PC-9 (cell line): ENCODE data around the gene BMPR2. TPM values are rescaled to one million over a fixed set of nuclear protein-coding genes. Genes with fewer than 3 reads are reported as not detected.

Experiments used
- BruUV-seq: library from RNA; stranded (reverse); fragments of 400-500 nt; replicated peaks from 2 replicates; lab custom pipeline; 2021; lab: Mats Ljungman, UMichigan
- CTCF ChIA-PET: fragments of 300-600 bp; sonication (Branson Sonifier 250); formaldehyde crosslinking; loops from one replicate; lab custom pipeline; 2022; ENCODE audit warnings: antibody characterized with exemption; lab: Charles Lee
- POLR2A ChIA-PET: fragments of 300-600 bp; sonication (Branson Sonifier 250); formaldehyde crosslinking; loops from one replicate; lab custom pipeline; 2022; ENCODE audit warnings: antibody characterized with exemption; ENCODE audit not compliant: unreplicated experiment; lab: Charles Lee
- DNase-seq, 2 experiments: peaks; one replicate each; pipeline versions ENCODE4 v3.0.0 to v3.0.0-alpha.2; 2015 to 2022; ENCODE audit warnings: mixed read lengths in 1 of 2
- H2AFZ ChIP-seq: fragments of 200-600 bp; sonication (generic); 2 replicates; pipeline ENCODE4 v1.8.1; 2017; ENCODE audit warnings: antibody characterized with exemption
- H3F3A ChIP-seq: fragments of 200-600 bp; sonication (generic); 2 replicates; pipeline ENCODE4 v1.8.1; 2017; ENCODE audit warnings: antibody characterized with exemption, mild to moderate bottlenecking, low read depth; ENCODE audit not compliant: insufficient read depth
- H3K27ac ChIP-seq: fragments of 200-600 bp; sonication (generic); 2 replicates; pipeline ENCODE4 v1.6.1; 2016; ENCODE audit warnings: mixed run types
- H3K27me3 ChIP-seq: fragments of 200-600 bp; sonication (generic); 2 replicates; pipeline ENCODE4 v1.6.1; 2016; ENCODE audit warnings: low read depth, mixed run types; ENCODE audit not compliant: insufficient read depth
- H3K36me3 ChIP-seq: fragments of 200-600 bp; sonication (generic); 2 replicates; pipeline ENCODE4 v1.6.1; 2016; ENCODE audit warnings: low read depth, mixed run types
- H3K4me1 ChIP-seq: fragments of 200-600 bp; sonication (generic); replicated peaks from 2 replicates; pipeline ENCODE4 v1.6.1; 2016; ENCODE audit warnings: mixed run types; ENCODE audit not compliant: insufficient read depth
- H3K4me2 ChIP-seq: fragments of 200-600 bp; sonication (generic); 2 replicates; pipeline ENCODE4 v1.6.1; 2017; ENCODE audit warnings: mixed run types
- H3K4me3 ChIP-seq: fragments of 200-600 bp; sonication (generic); 2 replicates; pipeline ENCODE4 v1.6.1; 2016; ENCODE audit warnings: mixed run types
- H3K79me2 ChIP-seq: fragments of 200-600 bp; sonication (generic); 2 replicates; pipeline ENCODE4 v1.6.1; 2017; ENCODE audit warnings: low read depth, mixed run types
- H3K9me2 ChIP-seq: fragments of 200-600 bp; sonication (generic); 2 replicates; pipeline ENCODE4 v1.8.1; 2017; ENCODE audit warnings: mild to moderate bottlenecking; ENCODE audit not compliant: insufficient read depth
- H3K9me3 ChIP-seq: fragments of 200-600 bp; sonication (generic); 2 replicates; pipeline ENCODE4 v1.8.1; 2016; ENCODE audit warnings: low read depth; ENCODE audit not compliant: insufficient read depth
- H4K20me1 ChIP-seq: fragments of 200-600 bp; sonication (generic); 2 replicates; pipeline ENCODE4 v1.8.1; 2017; ENCODE audit not compliant: insufficient read depth
- EZH2 ChIP-seq: fragments of 200-600 bp; sonication (generic); IDR thresholded peaks from 2 replicates; pipeline ENCODE4 v1.8.0; 2017; ENCODE audit warnings: antibody characterized with exemption, low read depth
- intact Hi-C: fragments of 100-400 bp; cut with micrococcal nuclease; formaldehyde crosslinking; loops from one replicate; pipeline ENCODE4 v1.10.0; 2022; ENCODE audit not compliant: unreplicated experiment
- total RNA-seq: library from RNA; stranded (reverse); gene quantifications from 2 replicates; pipeline ENCODE4 v1.2.3, GENCODE V29; 2021
- TF ChIP-seq, protein P1 (sequence below): fragments of 200-600 bp; sonication (generic); conservative IDR thresholded peaks from 2 replicates; pipeline ENCODE4 v1.6.1; 2017; ENCODE audit warnings: mixed run types, antibody characterized with exemption, mild to moderate bottlenecking, moderate library complexity

Gene BMPR2
- total RNA-seq, 1 experiment from 2014 or later: 23.2 TPM

DNA sequence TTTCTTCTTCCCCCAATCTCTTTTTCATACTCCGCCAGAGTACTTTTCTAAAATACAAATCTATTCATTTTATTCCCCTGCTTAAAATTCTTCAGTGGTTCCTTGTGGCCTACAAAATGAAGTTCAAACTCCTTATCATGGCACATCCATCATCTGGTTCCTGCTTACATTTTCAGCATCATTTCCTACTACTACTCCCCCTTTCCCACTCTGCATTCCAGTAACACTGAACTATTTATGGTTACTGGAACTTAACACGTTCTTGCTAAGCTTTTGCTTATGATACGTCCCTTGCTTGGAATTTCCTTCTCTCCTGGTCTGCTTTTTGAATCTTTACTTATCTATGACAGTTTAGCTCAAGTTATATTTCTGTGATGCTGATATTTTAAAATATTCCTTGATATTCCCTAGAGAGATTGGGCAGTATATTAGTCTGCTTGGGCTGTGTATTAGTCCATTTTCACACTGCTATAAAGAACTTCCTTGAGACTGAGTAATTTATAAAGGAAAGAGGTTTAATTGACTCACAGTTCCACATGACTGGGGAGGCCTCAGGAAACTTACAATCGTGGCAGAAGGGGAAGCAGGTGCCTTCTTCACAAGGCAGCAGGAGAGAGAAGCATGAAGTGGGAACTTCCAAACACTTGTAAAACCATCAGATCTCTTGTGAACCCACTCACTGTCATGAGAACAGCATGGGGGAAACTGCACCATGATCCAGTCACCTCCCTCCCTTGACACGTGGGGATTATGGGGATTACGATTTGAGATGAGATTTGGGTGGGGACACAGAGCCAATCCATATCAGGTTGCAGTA is 53.2 kb downstream of the BMPR2 start:
- no peak overlapping the region for H3K27ac ChIP-seq
- CTCF ChIA-PET: no interaction called here
- H3K27me3 ChIP-seq: no peaks in the 10 kb centered on the region
- H4K20me1 ChIP-seq: no peaks in the 10 kb centered on the region; the same call in 1 of the 2 replicates
- BruUV-seq: no TSS peak
- intact Hi-C loops: no loop called here
- H3F3A ChIP-seq: no peaks in the 10 kb centered on the region
- no peaks in the 10 kb centered on the region for H3K9me2 ChIP-seq
- H3K4me3 ChIP-seq: no peak overlapping the region
- no peak for DNase-seq
- no peaks in the 10 kb centered on the region for H3K79me2 ChIP-seq
- no peaks in the 10 kb centered on the region for H3K4me1 ChIP-seq
- no peak for TF ChIP-seq EZH2
- TF ChIP-seq, protein P1, sequence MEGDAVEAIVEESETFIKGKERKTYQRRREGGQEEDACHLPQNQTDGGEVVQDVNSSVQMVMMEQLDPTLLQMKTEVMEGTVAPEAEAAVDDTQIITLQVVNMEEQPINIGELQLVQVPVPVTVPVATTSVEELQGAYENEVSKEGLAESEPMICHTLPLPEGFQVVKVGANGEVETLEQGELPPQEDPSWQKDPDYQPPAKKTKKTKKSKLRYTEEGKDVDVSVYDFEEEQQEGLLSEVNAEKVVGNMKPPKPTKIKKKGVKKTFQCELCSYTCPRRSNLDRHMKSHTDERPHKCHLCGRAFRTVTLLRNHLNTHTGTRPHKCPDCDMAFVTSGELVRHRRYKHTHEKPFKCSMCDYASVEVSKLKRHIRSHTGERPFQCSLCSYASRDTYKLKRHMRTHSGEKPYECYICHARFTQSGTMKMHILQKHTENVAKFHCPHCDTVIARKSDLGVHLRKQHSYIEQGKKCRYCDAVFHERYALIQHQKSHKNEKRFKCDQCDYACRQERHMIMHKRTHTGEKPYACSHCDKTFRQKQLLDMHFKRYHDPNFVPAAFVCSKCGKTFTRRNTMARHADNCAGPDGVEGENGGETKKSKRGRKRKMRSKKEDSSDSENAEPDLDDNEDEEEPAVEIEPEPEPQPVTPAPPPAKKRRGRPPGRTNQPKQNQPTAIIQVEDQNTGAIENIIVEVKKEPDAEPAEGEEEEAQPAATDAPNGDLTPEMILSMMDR: no peak
- H3K9me3 ChIP-seq: no peaks in the 10 kb centered on the region
- POLR2A ChIA-PET: no interaction called here
- no peaks in the 10 kb centered on the region for H3K36me3 ChIP-seq
- no peak overlapping the region for H2AFZ ChIP-seq
- H3K4me2 ChIP-seq: no peak overlapping the region

DNA sequence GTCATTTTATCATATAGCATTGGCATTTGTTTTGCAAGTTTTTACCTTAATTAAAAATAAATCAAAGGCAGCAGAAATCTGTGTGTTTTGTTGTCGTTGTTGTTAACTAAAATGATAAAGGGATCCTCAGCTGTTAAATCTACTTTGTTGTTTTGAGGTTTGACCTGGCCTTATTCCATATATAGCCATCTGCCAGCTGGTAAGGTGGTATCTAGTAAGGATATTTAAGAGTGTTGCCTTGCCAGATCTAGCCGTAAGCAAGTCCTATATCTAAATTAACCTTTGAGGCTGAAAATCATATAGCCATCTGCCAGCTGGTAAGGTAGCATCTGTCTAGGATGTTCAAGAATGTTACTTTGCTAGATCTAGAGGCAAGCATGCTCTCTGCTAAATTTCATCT is 56.6 kb downstream of the BMPR2 start:
- DNase-seq: no peak
- no peak overlapping the region for H3K4me3 ChIP-seq
- no peaks in the 10 kb centered on the region for H3K36me3 ChIP-seq
- H3K79me2 ChIP-seq: no peaks in the 10 kb centered on the region
- H3K27me3 ChIP-seq: no peaks in the 10 kb centered on the region
- H3K4me2 ChIP-seq: no peak overlapping the region
- H4K20me1 ChIP-seq: 0 out of 2 replicates have a peak, but pooled peaks cover 4% of the 10 kb centered on the region
- H3K27ac ChIP-seq: no peak overlapping the region
- no peak for TF ChIP-seq EZH2
- TF ChIP-seq, protein P1: no peak
- H2AFZ ChIP-seq: no peak overlapping the region
- no peaks in the 10 kb centered on the region for H3F3A ChIP-seq
- H3K9me3 ChIP-seq: no peaks in the 10 kb centered on the region
- BruUV-seq: no TSS peak
- intact Hi-C loops: no loop called here
- CTCF ChIA-PET: no interaction called here
- POLR2A ChIA-PET: no interaction called here
- no peaks in the 10 kb centered on the region for H3K9me2 ChIP-seq
- no peaks in the 10 kb centered on the region for H3K4me1 ChIP-seq

DNA sequence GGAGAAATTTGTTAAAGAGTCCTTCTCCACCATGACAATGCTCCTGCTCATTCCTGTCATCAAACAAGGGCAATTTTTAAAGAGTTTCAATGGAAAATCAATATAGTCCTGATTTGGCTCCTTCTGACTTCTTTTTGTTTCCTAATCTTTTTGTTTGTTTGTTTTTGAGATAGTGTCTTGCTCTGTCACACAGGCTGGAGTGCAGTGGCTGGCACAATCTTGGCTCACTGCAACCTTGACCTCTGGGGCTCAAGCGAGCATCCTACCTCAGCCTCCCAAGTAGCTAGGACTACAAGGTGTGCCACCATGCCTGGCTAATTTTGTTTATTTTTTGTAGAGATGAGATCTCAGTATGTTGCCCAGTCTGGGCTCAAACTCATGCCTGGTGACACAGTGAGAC is 58.3 kb downstream of the BMPR2 start:
- no TSS peak for BruUV-seq
- CTCF ChIA-PET: no interaction called here

More for the DNA sequence above, 58.3 kb downstream of the BMPR2 start:
- Histone ChIP-seq H2AFZ (no peak overlapping the region), H3K4me1 (no peaks in the 10 kb centered on the region), H3K79me2 (no peaks in the 10 kb centered on the region), H4K20me1 (0 out of 2 replicates have a peak, but pooled peaks cover 5% of the 10 kb centered on the region), H3K36me3 (no peaks in the 10 kb centered on the region), H3K27me3 (no peaks in the 10 kb centered on the region), H3K9me3 (no peaks in the 10 kb centered on the region), H3K27ac (no peak overlapping the region), H3K4me2 (no peak overlapping the region), H3K9me2 (no peaks in the 10 kb centered on the region), H3F3A (no peaks in the 10 kb centered on the region), H3K4me3 (no peak overlapping the region)
- no peak for DNase-seq
- POLR2A ChIA-PET: no interaction called here
- intact Hi-C loops: no loop called here
- no peak for TF ChIP-seq EZH2
- TF ChIP-seq, protein P1: no peak
